HG02623 (cell line): ENCODE measurements around the gene COMMD7.
A peak's percentile ranks its signal among the peaks of the same experiment; 100 is the strongest.

Experiments used
- ATAC-seq: cut with Tn5 transposase; IDR thresholded peaks from one replicate; pipeline ENCODE4 v1.9.1; 2021; ENCODE audit warnings: moderate library complexity; ENCODE audit not compliant: unreplicated experiment

The COMMD7 gene

GRCh38 chr20:32652739-32653526 lies 90.3 kb downstream of the COMMD7 start:
- ATAC-seq = peak; percentile 61
